GM15510 (cell line): ENCODE results near the gene DDOST.

ENCODE experiments used
- POLR2A ChIP-seq: IDR thresholded peaks from 3 replicates; pipeline ENCODE4 v1.6.1; 2011; ENCODE audit warnings: borderline replicate concordance; ENCODE audit not compliant: insufficient read length; ENCODE audit errors: extremely low read depth

Gene DDOST

GRCh38 chr1:20678599-20678998 is 17.4 kb upstream of the DDOST start:
- TF ChIP-seq POLR2A: no peak

- TF ChIP-seq POLR2A: no peak
These were observed 11.1 kb upstream of the DDOST start for GRCh38 chr1:20672265-20672632.

- no peak for TF ChIP-seq POLR2A
These were observed 9.8 kb upstream of the DDOST start for GRCh38 chr1:20670936-20671335.

- no peak for TF ChIP-seq POLR2A
These were observed 7.4 kb upstream of the DDOST start for GRCh38 chr1:20668581-20668980.

GRCh38 chr1:20666804-20667203 is 5.6 kb upstream of the DDOST start:
- no peak for TF ChIP-seq POLR2A

GRCh38 chr1:20666146-20666545 is 5.0 kb upstream of the DDOST start:
- no peak for TF ChIP-seq POLR2A

GRCh38 chr1:20665726-20666125 is 4.6 kb upstream of the DDOST start:
- no peak for TF ChIP-seq POLR2A

- TF ChIP-seq POLR2A: no peak
These were observed 3.0 kb upstream of the DDOST start for GRCh38 chr1:20663969-20664715.

GRCh38 chr1:20663365-20663764 is 2.2 kb upstream of the DDOST start:
- TF ChIP-seq POLR2A: no peak

GRCh38 chr1:20662110-20662475 is 924 bp upstream of the DDOST start:
- no peak for TF ChIP-seq POLR2A

- no peak for TF ChIP-seq POLR2A
These were observed 342 bp downstream of the DDOST start for GRCh38 chr1:20660847-20661206.

- no peak for TF ChIP-seq POLR2A
These were observed 806 bp downstream of the DDOST start for GRCh38 chr1:20660363-20660762.

GRCh38 chr1:20658166-20658915 is 2.8 kb downstream of the DDOST start:
- TF ChIP-seq POLR2A: no peak

- TF ChIP-seq POLR2A: no peak
These were observed 4.1 kb downstream of the DDOST start for GRCh38 chr1:20657024-20657423.

- TF ChIP-seq POLR2A: no peak
These were observed 7.0 kb downstream of the DDOST start for GRCh38 chr1:20654104-20654690.

- TF ChIP-seq POLR2A: no peak
These were observed 8.9 kb downstream of the DDOST start for GRCh38 chr1:20652300-20652699.
